SK-N-SH (cell line): ENCODE results near the gene ATF6B. TPM values are rescaled to one million over a fixed set of nuclear protein-coding genes. Genes with fewer than 3 reads are reported as not detected.

Experiments used
- CTCF ChIA-PET: fragments of 300-600, 350-600 bp; formaldehyde crosslinking; extraction: SDS; loops from one replicate; lab custom pipeline; 2021; lab: Yijun Ruan, JAX
- POLR2A ChIA-PET: fragments of 350-600 bp; sonication (Branson Sonifier 250); formaldehyde crosslinking; extraction: SDS; loops from one replicate; lab custom pipeline; 2020; ENCODE audit warnings: antibody characterized with exemption, inconsistent platforms; lab: Yijun Ruan, JAX
- DNase-seq: peaks from one replicate; pipeline ENCODE4 v3.0.0; 2012
- H2AFZ ChIP-seq: fragments of 200-600 bp; sonication (generic); 2 replicates; pipeline ENCODE4 v1.8.1; 2016; ENCODE audit warnings: antibody characterized with exemption, mild to moderate bottlenecking, low read depth
- H3F3A ChIP-seq: fragments of 200-600 bp; sonication (generic); replicated peaks from 2 replicates; pipeline ENCODE3; 2016; ENCODE audit warnings: antibody characterized with exemption, mild to moderate bottlenecking; ENCODE audit not compliant: insufficient read depth
- H3K27ac ChIP-seq, 2 experiments: fragments of 200-500 bp in 1 of 2; fragments of 200-600 bp in 1 of 2; sonication (Bioruptor generic) in 1 of 2; sonication (generic), shearing (Covaris generic) in 1 of 2; 2 replicates each; pipeline versions ENCODE4 v1.5.1 to v1.6.1; 2014 to 2016; ENCODE audit warnings: low read depth in 2 of 2, inconsistent platforms in 1 of 2, low read length in 1 of 2, mild to moderate bottlenecking in 1 of 2, mixed read lengths in 1 of 2
- H3K27me3 ChIP-seq: fragments of 200-600 bp; sonication (generic), shearing (Covaris generic); 2 replicates; pipeline ENCODE4 v1.6.1; 2016; ENCODE audit warnings: mixed run types; ENCODE audit not compliant: insufficient read depth
- H3K36me3 ChIP-seq, 2 experiments: fragments of 200-500 bp in 1 of 2; fragments of 200-600 bp in 1 of 2; sonication (Bioruptor generic) in 1 of 2; sonication (generic) in 1 of 2; replicated peaks in 1 of 2; 2 replicates each; pipeline versions ENCODE3 to v1.5.1; 2014 to 2016; ENCODE audit warnings: low read length in 1 of 2, mild to moderate bottlenecking in 1 of 2; ENCODE audit not compliant: insufficient read depth in 2 of 2, control insufficient read depth in 1 of 2
- H3K4me1 ChIP-seq, 2 experiments: fragments of 200-500 bp in 1 of 2; fragments of 200-600 bp in 1 of 2; sonication (Bioruptor generic) in 1 of 2; sonication (generic), shearing (Covaris generic) in 1 of 2; 2 replicates each; pipeline versions ENCODE4 v1.5.1 to v1.6.1; 2014 to 2016; ENCODE audit warnings: low read depth in 1 of 2, low read length in 1 of 2, mixed run types in 1 of 2; ENCODE audit not compliant: insufficient read depth in 2 of 2, control insufficient read depth in 1 of 2
- H3K4me2 ChIP-seq: fragments of 200-600 bp; sonication (generic), shearing (Covaris generic); 2 replicates; pipeline ENCODE4 v1.6.1; 2017; ENCODE audit warnings: mixed run types
- H3K4me3 ChIP-seq, 2 experiments: fragments of 200-500 bp in 1 of 2; fragments of 200-600 bp in 1 of 2; sonication (Bioruptor generic) in 1 of 2; sonication (generic), shearing (Covaris generic) in 1 of 2; 2 replicates each; pipeline versions ENCODE4 v1.5.1 to v1.8.1; 2014 to 2016; ENCODE audit warnings: low read depth in 2 of 2, inconsistent platforms in 1 of 2, low read length in 1 of 2, mild to moderate bottlenecking in 1 of 2, mixed read lengths in 1 of 2, moderate library complexity in 1 of 2
- H3K79me2 ChIP-seq: fragments of 200-600 bp; sonication (generic); 2 replicates; pipeline ENCODE4 v1.8.1; 2017; ENCODE audit warnings: mild to moderate bottlenecking; ENCODE audit not compliant: insufficient read depth
- H3K9ac ChIP-seq: fragments of 200-600 bp; sonication (generic); 2 replicates; pipeline ENCODE4 v1.6.1; 2017; ENCODE audit warnings: mixed run types
- H3K9me2 ChIP-seq: fragments of 200-600 bp; sonication (generic); 2 replicates; pipeline ENCODE4 v1.6.1; 2017; ENCODE audit warnings: mixed run types
- H3K9me3 ChIP-seq: fragments of 200-600 bp; sonication (generic); 2 replicates; pipeline ENCODE4 v1.6.1; 2017; ENCODE audit warnings: mixed run types, mild to moderate bottlenecking, moderate library complexity
- H4K20me1 ChIP-seq: fragments of 200-600 bp; sonication (generic); 2 replicates; pipeline ENCODE4 v1.6.1; 2017; ENCODE audit warnings: mild to moderate bottlenecking, mixed run types; ENCODE audit not compliant: insufficient read depth
- CHD2 ChIP-seq: fragments of 150-350 bp; IDR thresholded peaks from 2 replicates; pipeline ENCODE4 v1.6.1; 2018; ENCODE audit warnings: low read length; ENCODE audit not compliant: partially characterized antibody
- ELF1 ChIP-seq: IDR thresholded peaks from 2 replicates; pipeline ENCODE4 v1.4.0; 2012
- EP300 ChIP-seq, 2 experiments: IDR thresholded peaks; 2 replicates each; pipeline versions ENCODE4 v1.4.0 to v1.6.1; 2012; ENCODE audit warnings: borderline replicate concordance in 1 of 2, low read depth in 1 of 2, low read length in 1 of 2
- FOSL2 ChIP-seq: IDR thresholded peaks from 2 replicates; pipeline ENCODE4 v1.4.0; 2012; ENCODE audit warnings: low read depth, mild to moderate bottlenecking, moderate library complexity, borderline replicate concordance
- FOXJ3 ChIP-seq: sonication (generic); formaldehyde crosslinking; IDR thresholded peaks from 2 replicates; pipeline ENCODE4 v1.5.1; 2020; ENCODE audit warnings: mild to moderate bottlenecking, missing genetic modification reagents
- FOXM1 ChIP-seq: IDR thresholded peaks from 2 replicates; pipeline ENCODE4 v1.4.0; 2012; ENCODE audit warnings: low read depth, mild to moderate bottlenecking
- RCOR1 ChIP-seq: fragments of 150-350 bp; IDR thresholded peaks from 2 replicates; pipeline ENCODE4 v1.6.1; 2017; ENCODE audit warnings: antibody characterized with exemption, low read length
- REST ChIP-seq: IDR thresholded peaks from 2 replicates; pipeline ENCODE4 v1.6.1; 2012; ENCODE audit warnings: mild to moderate bottlenecking, low read depth, low read length, moderate library complexity
- SMC3 ChIP-seq: IDR thresholded peaks from 2 replicates; pipeline ENCODE4 v1.6.1; 2012; ENCODE audit warnings: low read depth, low read length, improper control_type of control experiment
- whole genome bisulfite sequencing: methylation state at CpG from one replicate; pipeline ENCODE4 v1.1.6; 2017; ENCODE audit warnings: low lambda C conversion rate; 5-methylcytosine and 5-hydroxymethylcytosine counted together
- polyA plus RNA-seq, 3 experiments: library from polyadenylated mRNA; depleted of rRNA; stranded (reverse); fragments of >200 nt; gene quantifications; 2 replicates each; pipeline ENCODE4 v1.2.3, GENCODE V29; 2012
- TF ChIP-seq, protein P1 (sequence below): IDR thresholded peaks from 2 replicates; pipeline ENCODE4; 2012
- TF ChIP-seq, protein P2 (sequence below): fragments of 150-350 bp; IDR thresholded peaks from 2 replicates; pipeline ENCODE4 v1.6.1; 2016; ENCODE audit warnings: mild to moderate bottlenecking, low read depth, low read length

The ATF6B gene
- polyA plus RNA-seq, 1 of the 3 experiments (the other 2 are of a cell fraction) = 61.3 TPM

DNA sequence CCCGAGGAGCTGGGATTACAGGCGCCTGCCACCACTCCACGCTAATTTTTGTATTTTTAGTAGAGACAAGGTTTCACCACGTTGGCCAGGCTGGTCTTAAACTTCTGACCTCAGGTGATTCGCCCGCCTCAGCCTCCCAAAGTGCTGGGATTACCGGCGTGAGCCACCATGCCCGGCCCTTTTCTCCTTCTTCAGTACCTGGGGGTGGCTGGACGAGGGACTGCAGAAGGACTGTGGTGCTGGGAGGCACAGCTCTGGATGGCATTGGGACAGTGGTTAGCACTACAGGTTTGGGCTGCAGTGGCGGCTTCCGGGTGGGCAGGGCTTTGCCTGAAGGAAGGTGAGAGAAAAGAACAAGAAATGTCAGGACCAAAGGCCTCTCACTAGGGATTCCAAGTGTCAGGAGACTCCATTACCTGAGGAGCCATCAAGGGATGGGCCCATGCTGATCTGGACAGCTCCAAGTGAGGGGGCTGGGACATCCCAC is 7.4 kb downstream of the ATF6B start:
- H3K9me3 ChIP-seq = no peaks in the 10 kb centered on the region
- H3K36me3 ChIP-seq = peaks cover 27 to 40% of the 10 kb centered on the region in 2 experiments
- DNase-seq = no peak
- CTCF ChIA-PET = interaction anchor here (1.0 to 1.4 kb wide), 2 partner anchors 17 to 34 kb away, joined by 3 to 4 read pairs; no protein-coding TSS in a partner anchor
- H3K27ac ChIP-seq = no peak overlapping the region
- H3K27me3 ChIP-seq = no peaks in the 10 kb centered on the region
- H3K4me3 ChIP-seq = no peak overlapping the region
- 95% methylated on average over 11 of the region's 12 CpGs for WGBS
- POLR2A ChIA-PET = no interaction called here
- H3K9ac ChIP-seq = no peak overlapping the region
- TF ChIP-seq, protein P1, sequence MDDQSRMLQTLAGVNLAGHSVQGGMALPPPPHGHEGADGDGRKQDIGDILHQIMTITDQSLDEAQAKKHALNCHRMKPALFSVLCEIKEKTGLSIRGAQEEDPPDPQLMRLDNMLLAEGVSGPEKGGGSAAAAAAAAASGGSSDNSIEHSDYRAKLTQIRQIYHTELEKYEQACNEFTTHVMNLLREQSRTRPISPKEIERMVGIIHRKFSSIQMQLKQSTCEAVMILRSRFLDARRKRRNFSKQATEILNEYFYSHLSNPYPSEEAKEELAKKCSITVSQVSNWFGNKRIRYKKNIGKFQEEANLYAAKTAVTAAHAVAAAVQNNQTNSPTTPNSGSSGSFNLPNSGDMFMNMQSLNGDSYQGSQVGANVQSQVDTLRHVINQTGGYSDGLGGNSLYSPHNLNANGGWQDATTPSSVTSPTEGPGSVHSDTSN = no peak
- TF ChIP-seq EP300 (IDR thresholded peaks at IDR 0.05; ENCODE audit: borderline replicate concordance in 1 of 2, low read depth in 1 of 2, low read length in 1 of 2) (no peak), FOXJ3 (no peak), RCOR1 (no peak), SMC3 (no peak), ELF1 (no peak), FOSL2 (no peak), CHD2 (no peak), REST (no peak), FOXM1 (no peak)
- TF ChIP-seq, protein P2, sequence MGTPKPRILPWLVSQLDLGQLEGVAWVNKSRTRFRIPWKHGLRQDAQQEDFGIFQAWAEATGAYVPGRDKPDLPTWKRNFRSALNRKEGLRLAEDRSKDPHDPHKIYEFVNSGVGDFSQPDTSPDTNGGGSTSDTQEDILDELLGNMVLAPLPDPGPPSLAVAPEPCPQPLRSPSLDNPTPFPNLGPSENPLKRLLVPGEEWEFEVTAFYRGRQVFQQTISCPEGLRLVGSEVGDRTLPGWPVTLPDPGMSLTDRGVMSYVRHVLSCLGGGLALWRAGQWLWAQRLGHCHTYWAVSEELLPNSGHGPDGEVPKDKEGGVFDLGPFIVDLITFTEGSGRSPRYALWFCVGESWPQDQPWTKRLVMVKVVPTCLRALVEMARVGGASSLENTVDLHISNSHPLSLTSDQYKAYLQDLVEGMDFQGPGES = no peak
- no peaks in the 10 kb centered on the region for H3K9me2 ChIP-seq
- no peak overlapping the region for H2AFZ ChIP-seq
- H3K4me2 ChIP-seq = no peak overlapping the region
- H3K79me2 ChIP-seq = peaks cover 17% of the 10 kb centered on the region
- H3K4me1 ChIP-seq = no peaks in the 10 kb centered on the region
- H3F3A ChIP-seq = peaks cover 14% of the 10 kb centered on the region
- H4K20me1 ChIP-seq = no peaks in the 10 kb centered on the region
